GM18499 (cell line): ENCODE measurements around the gene PPP4C.

Experiments used
- ATAC-seq: cut with Tn5 transposase; IDR thresholded peaks from one replicate; pipeline ENCODE4 v1.9.1; 2021; ENCODE audit warnings: moderate number of reproducible peaks; ENCODE audit not compliant: insufficient read depth, unreplicated experiment

The PPP4C gene

GRCh38 chr16:30054451-30054850 is 21.3 kb upstream of the PPP4C start:
- no peak for ATAC-seq

- no peak for ATAC-seq
Observed at GRCh38 chr16:30054959-30055553, 20.7 kb upstream of the PPP4C start.

GRCh38 chr16:30060346-30060745 is 15.4 kb upstream of the PPP4C start:
- ATAC-seq, result no peak

- no peak for ATAC-seq
Observed at GRCh38 chr16:30060836-30061554, 14.8 kb upstream of the PPP4C start.

- no peak for ATAC-seq
Observed at GRCh38 chr16:30063278-30063892, 12.4 kb upstream of the PPP4C start.

GRCh38 chr16:30063893-30064728 is 11.7 kb upstream of the PPP4C start:
- no peak for ATAC-seq

- no peak for ATAC-seq
Observed at GRCh38 chr16:30064729-30065101, 11.1 kb upstream of the PPP4C start.

GRCh38 chr16:30065102-30065942 is 10.5 kb upstream of the PPP4C start, which contains the start of gene ALDOA:
ALDOA (plus strand) TSS chr16:30065760; CDS start chr16:30066898, 1,138 bp downstream.
- peak; percentile 47 for ATAC-seq

- ATAC-seq, result no peak
Observed at GRCh38 chr16:30065943-30066760, 9.6 kb upstream of the PPP4C start.

- no peak for ATAC-seq
Observed at GRCh38 chr16:30066761-30067583, 8.8 kb upstream of the PPP4C start.

- ATAC-seq, result no peak
Observed at GRCh38 chr16:30067584-30067916, 8.2 kb upstream of the PPP4C start.

GRCh38 chr16:30068333-30068732 is 7.5 kb upstream of the PPP4C start:
- no peak for ATAC-seq

GRCh38 chr16:30068750-30069610 is 6.8 kb upstream of the PPP4C start:
- ATAC-seq, result no peak

- ATAC-seq, result no peak
Observed at GRCh38 chr16:30069611-30070462, 6.0 kb upstream of the PPP4C start.

GRCh38 chr16:30070490-30070889 is 5.3 kb upstream of the PPP4C start:
- no peak for ATAC-seq

GRCh38 chr16:30076276-30076791 is 540 bp downstream of the PPP4C start:
- ATAC-seq, result no peak
